GM18867 (cell line): ENCODE data around the gene GRB7.
"Not testable (repeated sequence)": the region's sequence is repeated elsewhere in the genome, so short reads cannot be mapped to it uniquely, and the experiment has no call there.

Source experiments
- ATAC-seq: cut with Tn5 transposase; IDR thresholded peaks from one replicate; pipeline ENCODE4 v1.9.1; 2021; ENCODE audit warnings: mild to moderate bottlenecking, moderate library complexity; ENCODE audit not compliant: unreplicated experiment

The GRB7 gene

DNA sequence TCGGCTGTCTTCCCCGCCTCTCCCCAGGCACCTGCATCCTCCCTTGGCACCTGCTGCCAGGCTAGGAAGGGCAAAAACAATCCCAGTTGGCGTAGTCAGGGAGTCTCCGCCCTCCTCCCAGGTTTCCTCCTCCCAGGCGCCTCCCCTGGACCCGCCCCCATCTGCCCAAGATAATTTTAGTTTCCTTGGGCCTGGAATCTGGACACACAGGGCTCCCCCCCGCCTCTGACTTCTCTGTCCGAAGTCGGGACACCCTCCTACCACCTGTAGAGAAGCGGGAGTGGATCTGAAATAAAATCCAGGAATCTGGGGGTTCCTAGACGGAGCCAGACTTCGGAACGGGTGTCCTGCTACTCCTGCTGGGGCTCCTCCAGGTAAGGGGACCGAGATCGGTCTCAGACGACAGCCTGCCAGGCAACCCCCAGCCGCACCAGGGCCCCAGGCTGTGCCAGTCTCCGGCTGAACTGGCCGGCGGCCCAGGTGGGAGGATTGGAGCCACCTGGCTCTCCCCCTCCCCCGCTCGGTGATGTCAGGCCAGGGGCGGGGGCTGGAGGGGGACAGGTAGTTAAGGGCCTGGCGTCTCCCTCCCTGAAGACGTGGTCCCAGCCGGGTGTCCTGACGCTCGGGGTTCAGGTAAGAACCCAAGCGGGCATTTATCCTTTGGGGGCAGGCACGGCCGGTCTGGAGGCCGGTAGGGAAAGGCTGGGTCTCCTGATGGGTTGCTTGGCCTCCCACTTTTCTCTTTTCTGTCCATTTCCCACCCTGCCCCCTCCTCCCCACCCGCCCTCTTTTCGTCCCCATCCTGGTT is at the start of gene GRB7:
Gene GRB7, plus strand, starts transcription at position 179 of the 808 bp plus-strand sequence. CDS start 4,364 bp downstream, outside the sequence.
- ATAC-seq, result no peak

- no peak for ATAC-seq
These were observed 49.3 kb upstream of the GRB7 start for GRCh38 chr17:39688475-39688835.

DNA sequence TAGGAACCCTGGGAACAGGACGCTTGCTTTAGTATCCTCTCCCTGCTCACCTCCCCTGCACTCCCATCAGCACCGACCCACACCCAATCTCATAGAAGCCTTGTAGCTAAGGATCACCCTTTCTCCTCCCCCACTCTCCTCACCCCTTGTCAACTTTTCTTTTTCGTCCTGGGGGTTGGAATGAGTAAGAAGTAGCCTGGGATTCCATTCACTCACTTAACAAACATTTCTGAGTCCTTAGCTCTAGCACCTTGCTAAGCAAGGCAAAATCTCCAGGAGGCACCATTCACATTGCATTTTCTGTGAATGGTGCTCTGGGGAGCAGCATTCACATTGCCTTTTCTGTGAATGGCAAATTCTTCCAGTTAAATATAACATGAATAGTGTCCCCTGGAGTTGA is 48.8 kb upstream of the GRB7 start:
- no peak for ATAC-seq

DNA sequence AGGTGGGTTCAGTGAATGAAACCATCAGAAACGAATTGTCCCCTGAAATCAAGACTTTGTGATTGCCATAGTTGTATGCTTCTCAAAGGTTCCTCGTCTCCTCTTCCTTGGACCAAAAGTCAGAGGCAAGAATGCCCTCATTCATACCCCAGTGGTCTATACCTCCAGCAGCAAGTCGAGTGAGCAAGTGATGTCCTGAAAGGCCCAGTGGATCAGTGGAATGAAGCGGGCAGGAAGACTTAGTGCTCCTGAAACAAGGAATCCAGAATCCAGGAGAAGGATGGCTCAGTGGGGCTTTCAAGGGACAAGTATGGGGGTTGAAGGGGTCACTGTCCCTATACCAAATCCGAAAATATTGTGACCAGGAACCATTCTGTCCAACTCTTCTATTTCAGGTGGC is 43.1 kb upstream of the GRB7 start:
- ATAC-seq, result no peak

GRCh38 chr17:39695089-39695474 is 42.7 kb upstream of the GRB7 start:
- ATAC-seq, result no peak

GRCh38 chr17:39696731-39697130 is 41.0 kb upstream of the GRB7 start:
- ATAC-seq, result no peak

DNA sequence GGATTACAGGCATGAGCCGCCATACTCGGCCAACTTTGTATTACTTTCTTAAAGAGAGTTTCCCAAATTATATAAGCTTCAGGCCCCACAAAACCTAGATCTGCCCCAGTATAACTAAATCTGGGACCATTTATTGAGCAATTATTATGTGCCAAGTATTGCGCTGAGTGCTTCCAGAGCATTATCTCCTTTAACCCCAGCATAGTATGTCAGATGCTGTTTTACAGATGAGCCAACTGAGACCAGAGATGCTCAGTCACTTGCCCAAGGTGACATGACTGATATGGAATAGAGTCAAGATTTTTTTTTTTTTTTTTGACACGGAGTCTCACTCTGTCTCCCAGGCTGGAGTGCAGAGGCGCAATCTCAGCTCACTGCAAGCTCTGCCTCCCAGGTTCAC is 39.8 kb upstream of the GRB7 start:
- no peak for ATAC-seq

- not testable (repeated sequence) for ATAC-seq
These were observed 38.5 kb upstream of the GRB7 start for GRCh38 chr17:39699157-39699817.

GRCh38 chr17:39699818-39700147 is 38.0 kb upstream of the GRB7 start, which contains the start of gene ERBB2:
Gene ERBB2 (plus strand): TSS chr17:39700064. CDS start chr17:39700239, 175 bp downstream.
- no peak for ATAC-seq

- no peak for ATAC-seq
These were observed 37.4 kb upstream of the GRB7 start for GRCh38 chr17:39700148-39700987.

GRCh38 chr17:39701012-39701783 is 36.5 kb upstream of the GRB7 start:
- no peak for ATAC-seq

GRCh38 chr17:39701784-39702422 is 35.8 kb upstream of the GRB7 start:
- ATAC-seq, result no peak

GRCh38 chr17:39702901-39703893 is 34.5 kb upstream of the GRB7 start:
- ATAC-seq, result no peak

- ATAC-seq, result no peak
These were observed 33.8 kb upstream of the GRB7 start for GRCh38 chr17:39703913-39704312.

DNA sequence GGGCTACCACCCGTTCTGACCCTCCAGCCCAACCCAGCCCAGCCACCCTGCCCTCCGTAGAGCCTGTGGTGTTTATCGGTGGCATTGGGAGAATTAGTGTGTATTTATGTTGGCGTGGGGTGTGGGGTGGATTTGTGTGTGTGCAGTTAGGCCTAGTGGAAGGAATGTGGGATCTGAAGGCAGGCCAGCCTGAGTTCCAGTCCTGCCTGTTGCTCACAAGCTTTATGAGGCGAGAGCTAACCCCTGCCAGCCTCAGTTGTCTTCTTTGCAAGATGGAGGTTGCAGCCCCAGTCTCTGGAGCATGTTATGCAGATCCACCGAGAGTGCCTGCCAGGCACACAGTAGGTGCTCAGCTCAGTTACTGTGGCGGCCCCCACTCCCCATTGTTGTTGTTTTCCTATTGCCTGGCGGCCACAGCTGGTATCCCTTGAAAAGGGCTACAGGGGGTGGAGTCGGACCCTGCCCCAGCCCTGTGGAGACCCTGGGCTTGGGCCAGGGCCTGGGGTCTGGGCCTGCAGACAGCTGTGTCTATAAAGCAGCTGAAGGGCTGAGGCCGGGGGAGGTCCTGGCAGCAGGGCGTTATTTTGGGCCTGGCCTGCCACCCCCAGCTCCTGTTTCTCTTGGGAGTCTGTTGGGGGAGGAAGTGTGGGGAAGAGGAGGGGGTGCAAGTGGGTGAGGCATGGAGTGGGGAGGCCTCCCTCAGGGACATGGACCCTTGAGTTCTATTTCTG is 32.8 kb upstream of the GRB7 start:
- no peak for ATAC-seq

DNA sequence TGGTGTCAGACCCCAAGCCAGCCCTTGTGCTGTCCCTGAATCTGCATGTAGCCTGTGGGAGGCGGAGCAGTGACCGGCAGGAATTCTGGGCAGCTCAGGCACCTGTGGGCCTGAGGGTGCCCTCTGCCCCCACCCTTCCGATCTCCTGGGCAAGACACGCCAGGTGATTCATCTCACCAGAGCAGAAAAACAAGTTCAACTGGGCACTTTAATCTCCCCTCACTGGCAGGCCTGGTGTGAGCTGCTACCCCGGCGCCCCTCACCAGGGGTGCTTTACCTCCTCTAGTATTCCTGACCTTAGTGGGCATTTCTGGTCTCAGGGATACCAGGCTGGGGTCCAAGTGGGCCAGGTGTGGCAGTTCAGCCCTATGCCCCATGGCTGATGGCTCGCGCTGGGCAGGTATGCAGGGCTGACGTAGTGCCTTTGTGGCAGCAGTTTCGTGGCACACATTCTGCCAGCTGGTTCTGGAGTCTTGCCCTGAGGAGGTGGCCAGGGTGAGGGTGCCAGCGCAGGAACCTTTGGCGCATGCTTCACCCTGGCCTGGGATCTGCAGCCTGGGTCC is 31.9 kb upstream of the GRB7 start:
- no peak for ATAC-seq

DNA sequence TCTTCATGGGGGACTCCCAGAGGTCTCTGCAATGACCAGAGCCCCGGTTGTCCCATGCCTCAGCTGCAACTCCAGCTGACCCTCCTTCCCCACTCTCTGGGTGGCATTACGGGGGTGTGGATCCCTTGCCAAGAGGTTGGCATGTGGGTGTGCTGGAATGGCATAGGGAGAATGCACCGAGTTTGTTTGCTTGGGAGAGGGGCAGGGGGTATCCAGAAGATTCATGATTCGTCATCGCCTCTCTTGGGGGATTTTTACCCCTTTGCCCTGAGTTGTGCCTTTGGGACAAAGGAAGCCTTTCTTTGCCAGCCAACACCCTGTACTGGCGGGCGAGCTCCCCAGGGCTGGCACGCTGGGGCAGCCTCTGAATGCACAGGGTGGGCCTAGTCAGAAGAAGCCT is 31.4 kb upstream of the GRB7 start:
- ATAC-seq, result no peak

GRCh38 chr17:39706921-39707337 is 30.8 kb upstream of the GRB7 start:
- ATAC-seq, result no peak
